ENCODE results near the gene GRB10. TPM values are rescaled to one million over a fixed set of nuclear protein-coding genes. Genes with fewer than 3 reads are reported as not detected.

The GRB10 gene
- 10 to 100 TPM; 54.0 to 69.1 (median 61.6) TPM for total RNA-seq

DNA sequence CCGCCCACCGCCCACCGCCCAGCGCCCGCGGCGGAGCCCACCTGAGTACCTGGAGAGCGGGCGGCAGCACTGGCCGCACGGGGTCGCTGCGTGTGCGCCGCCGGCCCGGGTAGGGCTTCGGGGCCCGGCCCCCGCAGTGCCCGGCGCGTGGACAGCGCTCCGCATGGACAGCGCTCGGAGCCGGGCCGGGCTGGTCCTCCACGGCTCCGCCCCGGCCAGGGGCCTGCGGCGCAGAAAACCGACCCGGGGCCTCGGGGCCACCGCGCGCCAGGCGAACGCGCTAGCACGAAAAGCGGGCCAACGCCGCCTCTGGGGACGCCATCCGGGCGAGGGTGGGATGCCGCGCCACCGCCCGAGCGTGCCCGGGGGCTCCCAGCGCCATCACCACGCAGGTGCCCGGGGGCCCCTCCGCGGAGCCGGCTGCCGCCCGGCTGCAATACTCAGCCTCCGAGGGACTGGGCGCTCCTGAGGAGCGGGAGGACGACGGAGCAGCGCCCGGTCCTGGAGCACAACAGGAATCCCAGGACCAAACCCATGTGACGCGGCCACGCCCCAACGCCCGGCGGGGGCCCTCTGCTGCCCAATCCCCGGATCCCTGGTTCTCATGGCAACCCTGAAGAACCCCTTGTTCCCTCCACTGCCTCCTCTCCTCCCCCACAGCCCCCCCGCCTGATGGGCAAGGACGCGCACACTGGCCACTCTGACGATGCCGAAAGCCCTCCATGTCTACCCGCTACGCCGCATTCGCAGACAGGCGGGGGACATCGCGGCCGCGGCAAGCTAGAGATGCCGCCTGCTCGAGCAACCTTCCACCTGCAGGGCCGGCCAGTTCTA lies at the start of gene GRB10:
Gene GRB10, minus strand, starts transcription at position 522 of the 834 bp plus-strand sequence. CDS start 50,574 bp downstream, outside the sequence.
- no peaks in the 10 kb centered on the region for H3K9me3 ChIP-seq
- peak within 1 kb of the TSS; percentile 62 to 69 (median 63) for H3K4me3 ChIP-seq
- TF ChIP-seq POLR2AphosphoS5 (IDR thresholded peaks at IDR 0.05): no peak
- TF ChIP-seq, protein P1, sequence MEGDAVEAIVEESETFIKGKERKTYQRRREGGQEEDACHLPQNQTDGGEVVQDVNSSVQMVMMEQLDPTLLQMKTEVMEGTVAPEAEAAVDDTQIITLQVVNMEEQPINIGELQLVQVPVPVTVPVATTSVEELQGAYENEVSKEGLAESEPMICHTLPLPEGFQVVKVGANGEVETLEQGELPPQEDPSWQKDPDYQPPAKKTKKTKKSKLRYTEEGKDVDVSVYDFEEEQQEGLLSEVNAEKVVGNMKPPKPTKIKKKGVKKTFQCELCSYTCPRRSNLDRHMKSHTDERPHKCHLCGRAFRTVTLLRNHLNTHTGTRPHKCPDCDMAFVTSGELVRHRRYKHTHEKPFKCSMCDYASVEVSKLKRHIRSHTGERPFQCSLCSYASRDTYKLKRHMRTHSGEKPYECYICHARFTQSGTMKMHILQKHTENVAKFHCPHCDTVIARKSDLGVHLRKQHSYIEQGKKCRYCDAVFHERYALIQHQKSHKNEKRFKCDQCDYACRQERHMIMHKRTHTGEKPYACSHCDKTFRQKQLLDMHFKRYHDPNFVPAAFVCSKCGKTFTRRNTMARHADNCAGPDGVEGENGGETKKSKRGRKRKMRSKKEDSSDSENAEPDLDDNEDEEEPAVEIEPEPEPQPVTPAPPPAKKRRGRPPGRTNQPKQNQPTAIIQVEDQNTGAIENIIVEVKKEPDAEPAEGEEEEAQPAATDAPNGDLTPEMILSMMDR (IDR thresholded peaks at IDR 0.05): peak; percentile 30 to 51 (median 31)
- intact Hi-C loops (cut with DNase I): loop anchor here (10.0 kb wide), 1 partner anchor 362 kb away; no protein-coding TSS in a partner anchor
- H3K27me3 ChIP-seq: no peaks in the 10 kb centered on the region
- peaks cover 30 to 67% (median 63%) of the 10 kb centered on the region in 4 donors for H3K4me1 ChIP-seq
- H3K36me3 ChIP-seq: peaks cover 0 to 5% (median 0%) of the 10 kb centered on the region in 4 donors
- 53% methylated on average over 16 of the region's 95 CpGs for WGBS
- H3K27ac ChIP-seq (replicated peaks in 1 of 4): peak within 1 kb of the TSS; percentile 39 to 73 (median 66)
- no peak for DNase-seq (ENCODE audit: extremely low spot score)

DNA sequence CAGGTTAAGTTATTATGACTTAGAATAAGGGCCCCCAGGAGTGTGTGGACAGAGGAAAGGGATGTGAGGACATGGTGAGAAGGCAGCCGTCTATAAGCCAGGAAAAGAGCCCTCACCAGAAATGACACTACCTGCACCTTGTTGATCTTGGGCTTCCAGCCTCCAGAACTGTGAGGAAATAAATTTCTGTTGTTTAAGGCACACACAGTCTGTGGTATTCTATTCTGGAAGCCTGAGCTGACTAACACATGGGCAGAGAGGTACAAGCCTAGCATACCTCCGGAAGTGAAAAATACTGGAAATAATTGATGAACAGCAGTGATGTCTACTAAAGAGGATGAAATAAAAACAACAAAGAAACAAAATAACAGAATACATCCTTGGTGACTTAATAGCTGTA lies 46.1 kb upstream of the GRB10 start:
- peaks cover 0 to 21% (median 0%) of the 10 kb centered on the region in 4 donors for H3K27me3 ChIP-seq
- no peaks in the 10 kb centered on the region for H3K36me3 ChIP-seq
- H3K27ac ChIP-seq (replicated peaks in 1 of 4): no peak overlapping the region
- H3K9me3 ChIP-seq: no peaks in the 10 kb centered on the region
- no peak for DNase-seq (ENCODE audit: extremely low spot score)
- peaks cover 0 to 4% (median 0%) of the 10 kb centered on the region in 4 donors for H3K4me1 ChIP-seq
- no peak overlapping the region for H3K4me3 ChIP-seq
- intact Hi-C loops (cut with DNase I): no loop called here
- 92% methylated on average over 2 of the region's 2 CpGs for WGBS
- TF ChIP-seq, protein P1 (IDR thresholded peaks at IDR 0.05): no peak
- TF ChIP-seq POLR2AphosphoS5 (IDR thresholded peaks at IDR 0.05) (no peak), EP300 (IDR thresholded peaks at IDR 0.05) (no peak), POLR2A (IDR thresholded peaks at IDR 0.05; ENCODE audit: low read depth) (no peak)

GRCh38 chr7:50828116-50828515 lies 45.4 kb upstream of the GRB10 start:
- WGBS: 91% methylated on average over 3 of the region's 3 CpGs

GRCh38 chr7:50827281-50827680 lies 44.6 kb upstream of the GRB10 start:
- no peaks in the 10 kb centered on the region for H3K9me3 ChIP-seq
- no peak overlapping the region for H3K4me3 ChIP-seq
- DNase-seq (ENCODE audit: extremely low spot score): no peak
- peaks cover 0 to 4% (median 0%) of the 10 kb centered on the region in 4 donors for H3K4me1 ChIP-seq
- TF ChIP-seq, protein P1 (IDR thresholded peaks at IDR 0.05): no peak
- TF ChIP-seq POLR2A (IDR thresholded peaks at IDR 0.05; ENCODE audit: low read depth) (no peak), EP300 (IDR thresholded peaks at IDR 0.05) (no peak), POLR2AphosphoS5 (IDR thresholded peaks at IDR 0.05) (no peak)
- no peaks in the 10 kb centered on the region for H3K36me3 ChIP-seq
- no peak overlapping the region for H3K27ac ChIP-seq (replicated peaks in 1 of 4)
- peaks cover 0 to 21% (median 0%) of the 10 kb centered on the region in 4 donors for H3K27me3 ChIP-seq
- intact Hi-C loops (cut with DNase I): no loop called here

More at GRCh38 chr7:50828116-50828515, 45.4 kb upstream of the GRB10 start:
- intact Hi-C loops (cut with DNase I): no loop called here
- Histone ChIP-seq H3K9me3 (no peaks in the 10 kb centered on the region), H3K4me1 (peaks cover 0 to 4% (median 0%) of the 10 kb centered on the region in 4 donors), H3K36me3 (no peaks in the 10 kb centered on the region), H3K27me3 (peaks cover 0 to 21% (median 0%) of the 10 kb centered on the region in 4 donors), H3K27ac (replicated peaks in 1 of 4) (no peak overlapping the region), H3K4me3 (no peak overlapping the region)
- no peak for DNase-seq (ENCODE audit: extremely low spot score)
- TF ChIP-seq, protein P1 (IDR thresholded peaks at IDR 0.05): no peak
- TF ChIP-seq POLR2AphosphoS5 (IDR thresholded peaks at IDR 0.05) (no peak), POLR2A (IDR thresholded peaks at IDR 0.05; ENCODE audit: low read depth) (no peak), EP300 (IDR thresholded peaks at IDR 0.05) (no peak)
